ENCODE data around the gene PRR12. TPM values are rescaled to one million over a fixed set of nuclear protein-coding genes. Genes with fewer than 3 reads are reported as not detected.

Gene PRR12
- total RNA-seq, 1 experiment from 2014 or later: 40.4 TPM

DNA sequence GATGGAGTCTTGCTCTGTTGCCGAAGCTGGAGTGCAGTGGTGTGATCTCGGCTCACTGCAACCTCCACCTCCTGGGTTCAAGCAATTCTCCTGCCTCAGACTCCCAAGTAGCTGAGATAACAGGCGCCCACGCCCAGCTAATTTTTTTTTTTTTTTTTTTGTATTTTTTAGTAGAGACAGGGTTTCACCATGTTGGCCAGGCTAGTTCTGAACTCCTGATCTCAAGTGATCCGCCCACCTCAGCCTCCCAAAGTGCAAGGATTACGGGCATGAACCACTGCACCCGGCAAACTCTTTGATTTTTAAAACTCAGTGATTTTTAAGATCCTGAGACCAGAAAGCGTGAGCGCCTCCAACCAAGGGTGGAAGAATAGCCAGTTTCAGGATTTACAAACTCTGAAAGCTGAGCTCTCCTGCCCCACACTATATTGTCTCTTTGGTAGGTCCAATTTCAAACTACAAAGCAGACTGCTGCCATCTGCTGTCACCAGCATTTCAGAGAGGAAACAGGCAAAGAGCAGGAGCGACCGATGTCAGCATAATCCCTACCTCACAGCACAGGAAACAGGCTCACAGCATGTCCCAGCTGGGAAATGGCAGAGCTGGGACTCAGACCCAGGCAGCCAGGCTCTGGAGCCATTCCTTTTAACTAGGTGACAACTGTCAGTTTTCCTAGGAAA, 19.8 kb upstream of the PRR12 start:
- Histone ChIP-seq H3K4me2 (no peak overlapping the region), H3F3A (ENCODE audit: insufficient read depth, low read depth) (peaks cover 22% of the 10 kb centered on the region)
- POLR2A ChIA-PET (ENCODE audit: unreplicated experiment): interaction anchor here (0.6 kb wide), 1 partner anchor 105 kb away, joined by 4 read pairs; no protein-coding TSS in a partner anchor

DNA sequence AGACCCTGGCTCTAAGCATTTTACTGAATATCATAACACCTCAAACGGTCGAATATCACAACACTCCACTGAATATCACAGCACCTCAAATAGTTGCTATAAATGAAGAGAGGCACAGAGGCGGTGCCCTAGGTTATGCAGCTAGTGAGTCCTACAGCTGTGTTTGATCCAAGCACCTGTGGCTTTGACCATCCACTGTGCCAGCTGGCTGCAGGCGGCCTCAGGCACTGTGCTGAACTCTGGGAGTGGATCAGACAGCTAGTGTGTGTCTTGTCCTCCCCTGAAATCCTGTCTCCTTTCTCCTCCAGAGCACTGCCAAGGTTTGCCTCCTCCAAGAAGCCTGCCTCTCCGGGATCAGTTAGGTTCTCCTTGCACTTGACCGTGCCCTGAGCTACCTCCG, 18.0 kb upstream of the PRR12 start:
- Histone ChIP-seq H3K4me1 (replicated peaks; ENCODE audit: insufficient read depth) (no peaks in the 10 kb centered on the region), H3K4me3 (no peak overlapping the region), H3K4me2 (no peak overlapping the region), H2AFZ (no peak overlapping the region), H3K27ac (no peak overlapping the region), H3K9me3 (ENCODE audit: insufficient read depth, low read depth) (no peaks in the 10 kb centered on the region), H3F3A (ENCODE audit: insufficient read depth, low read depth) (peaks cover 22% of the 10 kb centered on the region), H3K79me2 (ENCODE audit: low read depth) (peaks cover 33% of the 10 kb centered on the region), H4K20me1 (ENCODE audit: insufficient read depth) (peaks cover 31% of the 10 kb centered on the region), H3K9me2 (ENCODE audit: insufficient read depth) (no peaks in the 10 kb centered on the region), H3K27me3 (ENCODE audit: insufficient read depth, low read depth) (no peaks in the 10 kb centered on the region), H3K36me3 (ENCODE audit: low read depth) (no peaks in the 10 kb centered on the region)
- CTCF ChIA-PET: no interaction called here
- no TSS peak for BruUV-seq (replicated peaks)
- POLR2A ChIA-PET (ENCODE audit: unreplicated experiment): no interaction called here
- peak in 1 of 2 experiments; percentile 21 for DNase-seq
- intact Hi-C loops (cut with micrococcal nuclease; ENCODE audit: unreplicated experiment): no loop called here
- TF ChIP-seq EZH2 (IDR thresholded peaks at IDR 0.05; ENCODE audit: low read depth): no peak
- TF ChIP-seq, protein P1, sequence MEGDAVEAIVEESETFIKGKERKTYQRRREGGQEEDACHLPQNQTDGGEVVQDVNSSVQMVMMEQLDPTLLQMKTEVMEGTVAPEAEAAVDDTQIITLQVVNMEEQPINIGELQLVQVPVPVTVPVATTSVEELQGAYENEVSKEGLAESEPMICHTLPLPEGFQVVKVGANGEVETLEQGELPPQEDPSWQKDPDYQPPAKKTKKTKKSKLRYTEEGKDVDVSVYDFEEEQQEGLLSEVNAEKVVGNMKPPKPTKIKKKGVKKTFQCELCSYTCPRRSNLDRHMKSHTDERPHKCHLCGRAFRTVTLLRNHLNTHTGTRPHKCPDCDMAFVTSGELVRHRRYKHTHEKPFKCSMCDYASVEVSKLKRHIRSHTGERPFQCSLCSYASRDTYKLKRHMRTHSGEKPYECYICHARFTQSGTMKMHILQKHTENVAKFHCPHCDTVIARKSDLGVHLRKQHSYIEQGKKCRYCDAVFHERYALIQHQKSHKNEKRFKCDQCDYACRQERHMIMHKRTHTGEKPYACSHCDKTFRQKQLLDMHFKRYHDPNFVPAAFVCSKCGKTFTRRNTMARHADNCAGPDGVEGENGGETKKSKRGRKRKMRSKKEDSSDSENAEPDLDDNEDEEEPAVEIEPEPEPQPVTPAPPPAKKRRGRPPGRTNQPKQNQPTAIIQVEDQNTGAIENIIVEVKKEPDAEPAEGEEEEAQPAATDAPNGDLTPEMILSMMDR (conservative IDR thresholded peaks at IDR 0.05): no peak

More for the DNA sequence above, 19.8 kb upstream of the PRR12 start:
- Histone ChIP-seq H2AFZ (no peak overlapping the region), H3K27ac (no peak overlapping the region), H3K4me3 (no peak overlapping the region), H3K36me3 (ENCODE audit: low read depth) (no peaks in the 10 kb centered on the region), H3K79me2 (ENCODE audit: low read depth) (peaks cover 32% of the 10 kb centered on the region), H3K27me3 (ENCODE audit: insufficient read depth, low read depth) (no peaks in the 10 kb centered on the region), H3K9me2 (ENCODE audit: insufficient read depth) (no peaks in the 10 kb centered on the region), H3K4me1 (replicated peaks; ENCODE audit: insufficient read depth) (0 out of 2 replicates have a peak, but pooled peaks cover 7% of the 10 kb centered on the region), H3K9me3 (ENCODE audit: insufficient read depth, low read depth) (no peaks in the 10 kb centered on the region), H4K20me1 (ENCODE audit: insufficient read depth) (peaks cover 40% of the 10 kb centered on the region)
- DNase-seq: peak in 1 of 2 experiments; percentile 23
- intact Hi-C loops (cut with micrococcal nuclease; ENCODE audit: unreplicated experiment): loop anchor here (1.0 kb wide), 1 partner anchor 65 kb away; no protein-coding TSS in a partner anchor
- BruUV-seq (replicated peaks): no TSS peak
- TF ChIP-seq, protein P1 (conservative IDR thresholded peaks at IDR 0.05): no peak
- no peak for TF ChIP-seq EZH2 (IDR thresholded peaks at IDR 0.05; ENCODE audit: low read depth)
- CTCF ChIA-PET: interaction anchor here (0.5 to 0.8 kb wide), 5 partner anchors 16 to 325 kb away, joined by 3 to 9 read pairs (median 7); partner anchors contain the start of gene PIH1D1

DNA sequence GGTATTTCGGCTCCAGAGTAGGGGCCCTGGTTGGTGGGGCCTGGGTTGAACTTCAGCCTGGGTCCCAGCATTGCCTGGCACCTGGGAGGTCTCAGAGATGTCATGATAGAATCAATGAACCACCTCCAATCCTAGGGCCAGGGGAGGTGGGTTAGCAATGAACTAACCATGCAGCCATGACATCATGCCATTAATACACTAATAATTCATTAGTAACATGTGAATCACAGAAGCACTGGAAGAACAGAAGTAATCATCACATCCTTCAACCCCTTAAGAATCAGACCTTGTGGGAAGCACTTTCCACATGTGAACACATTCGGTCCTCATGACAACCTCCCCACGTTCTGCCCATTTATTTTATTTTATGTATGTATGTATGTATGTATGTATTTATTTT, 17.6 kb upstream of the PRR12 start:
- Histone ChIP-seq H4K20me1 (ENCODE audit: insufficient read depth) (peaks cover 27% of the 10 kb centered on the region), H3K79me2 (ENCODE audit: low read depth) (peaks cover 33% of the 10 kb centered on the region), H3K27ac (no peak overlapping the region), H2AFZ (no peak overlapping the region), H3K9me2 (ENCODE audit: insufficient read depth) (no peaks in the 10 kb centered on the region), H3K4me2 (no peak overlapping the region), H3K4me1 (replicated peaks; ENCODE audit: insufficient read depth) (no peaks in the 10 kb centered on the region), H3K9me3 (ENCODE audit: insufficient read depth, low read depth) (no peaks in the 10 kb centered on the region), H3K4me3 (no peak overlapping the region), H3K36me3 (ENCODE audit: low read depth) (no peaks in the 10 kb centered on the region), H3F3A (ENCODE audit: insufficient read depth, low read depth) (peaks cover 20% of the 10 kb centered on the region), H3K27me3 (ENCODE audit: insufficient read depth, low read depth) (no peaks in the 10 kb centered on the region)
- POLR2A ChIA-PET (ENCODE audit: unreplicated experiment): no interaction called here
- CTCF ChIA-PET: interaction anchor here (0.9 kb wide), 1 partner anchor 348 kb away, joined by 3 read pairs; no protein-coding TSS in a partner anchor
- no peak for TF ChIP-seq EZH2 (IDR thresholded peaks at IDR 0.05; ENCODE audit: low read depth)
- TF ChIP-seq, protein P1 (conservative IDR thresholded peaks at IDR 0.05): no peak
- no peak for DNase-seq
- intact Hi-C loops (cut with micrococcal nuclease; ENCODE audit: unreplicated experiment): no loop called here
- no TSS peak for BruUV-seq (replicated peaks)

All from PC-9 (cell line).